NAMALWA (cell line): ENCODE results near the gene ADISSP.

Experiments
- DNase-seq: peaks from one replicate; pipeline ENCODE4 v3.0.0-alpha.2; 2015; ENCODE audit warnings: low spot score

The ADISSP gene

GRCh38 chr20:3738111-3739053 lies 29.2 kb downstream of the ADISSP start:
- no peak for DNase-seq

DNA sequence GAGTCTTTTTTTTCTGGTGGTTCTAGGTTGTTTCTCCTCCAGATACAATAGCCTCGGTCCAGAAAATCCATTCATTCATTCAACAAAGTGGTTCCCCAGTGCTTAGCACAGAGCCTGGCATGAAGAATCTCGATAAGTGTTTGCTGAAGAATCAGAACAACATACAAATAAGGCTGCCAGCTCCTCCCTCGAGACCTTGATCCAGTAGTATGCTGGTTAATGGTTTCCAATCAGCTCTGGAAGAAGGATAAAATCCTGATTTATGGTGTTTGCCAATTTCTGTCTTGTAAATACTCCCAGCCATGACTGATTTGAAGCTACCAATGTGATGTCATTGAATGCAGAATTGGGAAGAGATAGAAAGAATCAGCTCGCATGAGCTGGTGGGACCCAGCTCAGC lies 31.8 kb downstream of the ADISSP start:
- DNase-seq = no peak

DNA sequence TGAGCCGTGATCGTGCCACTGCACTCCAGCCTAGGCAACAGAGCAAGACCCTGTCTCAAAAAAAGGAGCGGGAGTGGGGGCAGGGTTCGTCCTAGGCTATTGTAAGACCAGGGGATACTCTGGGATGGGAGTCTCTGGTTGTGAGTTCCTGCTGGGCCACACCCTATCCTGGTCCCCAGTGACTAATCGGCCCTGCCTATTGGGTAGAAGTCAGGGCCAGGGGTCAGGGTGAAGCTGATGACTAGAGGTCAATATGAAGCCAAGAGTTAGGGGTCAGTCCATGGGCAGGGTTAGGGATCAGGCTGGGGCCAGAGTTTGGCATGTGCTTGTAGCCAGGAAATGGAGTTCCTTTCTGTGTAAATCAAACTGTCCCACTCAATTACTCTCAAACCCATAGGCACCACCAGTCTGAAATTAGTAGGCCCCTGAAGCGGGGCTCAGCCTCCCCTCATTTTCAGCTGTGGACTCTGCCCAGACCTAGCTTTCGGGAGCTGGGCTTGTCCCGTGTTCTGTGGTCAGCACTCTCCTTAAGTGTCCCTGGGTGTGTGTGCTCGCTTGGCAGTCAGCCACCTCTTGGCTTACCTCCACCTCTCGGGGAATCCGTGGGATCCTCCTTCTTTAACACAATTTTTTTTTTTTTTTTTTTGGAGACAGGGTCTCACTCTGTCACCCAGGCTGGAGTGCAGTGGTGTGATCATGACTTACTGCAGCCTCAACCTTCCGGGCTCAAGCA lies 33.3 kb downstream of the ADISSP start:
- no peak for DNase-seq

- DNase-seq = no peak
These were observed 34.2 kb downstream of the ADISSP start for GRCh38 chr20:3733119-3733995.

DNA sequence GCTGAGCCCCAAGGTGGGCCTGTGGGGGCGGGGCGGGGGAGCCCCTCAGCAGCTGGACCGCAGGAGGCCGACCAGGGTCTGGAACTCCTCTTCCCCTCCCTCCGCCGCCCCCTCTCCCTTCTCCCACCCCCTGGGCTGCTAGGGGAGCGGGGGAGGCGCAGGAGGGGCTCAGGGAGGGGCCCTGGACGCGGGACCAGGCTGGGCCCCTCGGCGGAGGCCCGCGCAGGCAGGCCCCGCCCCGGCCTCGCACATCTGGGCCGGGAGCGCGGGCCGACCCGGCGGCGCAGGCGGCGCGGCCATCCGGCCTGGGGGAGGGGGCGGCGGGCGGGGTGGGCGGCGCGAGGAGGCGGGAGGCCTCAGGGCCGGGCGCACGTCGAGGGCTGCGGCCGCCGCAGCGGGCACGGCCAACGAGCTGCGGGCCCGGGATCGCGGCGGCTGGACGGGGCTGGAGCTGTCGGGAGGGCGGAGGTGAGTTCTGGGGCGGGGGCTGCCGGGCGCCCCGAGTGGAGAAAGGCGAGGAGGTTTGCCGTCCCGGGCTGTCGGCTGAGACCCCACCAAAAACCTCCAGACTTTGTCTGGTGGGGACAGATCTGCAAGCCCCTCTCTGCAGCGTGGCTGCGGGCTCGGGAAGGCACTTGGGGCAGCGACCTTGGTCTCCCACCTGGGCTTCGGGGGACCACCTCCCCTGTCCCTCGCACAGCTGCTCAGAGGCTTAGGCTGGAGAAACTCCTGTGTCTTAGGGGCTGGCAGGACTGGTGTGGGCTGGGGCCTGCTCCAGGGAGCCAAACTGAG lies 35.0 kb downstream of the ADISSP start, which contains the start of gene HSPA12B:
TSS of gene HSPA12B (plus strand) at position 359 of the 792 bp plus-strand sequence. CDS start 5,990 bp downstream, outside the sequence.
- no peak for DNase-seq

GRCh38 chr20:3731944-3732326 lies 35.6 kb downstream of the ADISSP start:
- no peak for DNase-seq

DNA sequence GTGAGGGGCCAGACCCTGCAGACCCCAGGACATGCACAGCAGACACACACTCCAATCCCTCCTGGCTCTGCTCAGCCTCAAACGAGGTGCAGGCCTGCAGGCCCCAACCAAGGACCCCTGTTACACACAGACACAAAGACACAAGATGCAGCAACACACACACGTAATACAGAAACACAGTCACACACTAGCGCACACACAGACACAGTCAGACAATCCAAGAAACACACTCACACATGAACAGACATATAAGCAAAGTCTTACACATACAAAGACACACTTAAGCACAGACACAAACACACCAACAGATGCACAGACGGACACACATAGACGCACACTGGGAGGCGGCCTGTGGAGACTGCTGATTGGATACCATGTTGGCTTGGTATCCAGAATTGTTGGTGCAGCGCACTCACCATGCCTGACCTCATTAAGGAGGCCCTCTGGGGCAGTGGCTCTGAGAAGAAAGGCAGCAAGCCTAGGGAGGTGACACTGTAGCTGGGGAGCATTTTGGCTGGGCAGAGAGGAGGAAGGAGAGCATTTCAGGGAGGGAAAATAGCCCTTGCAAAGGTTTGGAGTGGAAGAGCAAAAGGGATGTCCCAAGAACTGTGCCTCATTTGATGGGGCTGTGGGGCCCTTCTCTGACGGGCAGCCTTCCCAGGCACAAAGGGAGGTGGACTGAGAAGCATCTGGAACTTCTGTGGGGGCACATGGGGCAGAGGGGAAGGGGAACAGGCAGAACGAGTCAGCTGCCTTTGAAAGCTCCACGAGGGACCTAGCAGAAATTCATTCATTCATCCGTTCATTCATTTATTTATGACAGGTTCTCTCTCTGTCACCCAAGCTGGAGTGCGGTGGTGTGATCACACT lies 36.5 kb downstream of the ADISSP start:
- no peak for DNase-seq

DNA sequence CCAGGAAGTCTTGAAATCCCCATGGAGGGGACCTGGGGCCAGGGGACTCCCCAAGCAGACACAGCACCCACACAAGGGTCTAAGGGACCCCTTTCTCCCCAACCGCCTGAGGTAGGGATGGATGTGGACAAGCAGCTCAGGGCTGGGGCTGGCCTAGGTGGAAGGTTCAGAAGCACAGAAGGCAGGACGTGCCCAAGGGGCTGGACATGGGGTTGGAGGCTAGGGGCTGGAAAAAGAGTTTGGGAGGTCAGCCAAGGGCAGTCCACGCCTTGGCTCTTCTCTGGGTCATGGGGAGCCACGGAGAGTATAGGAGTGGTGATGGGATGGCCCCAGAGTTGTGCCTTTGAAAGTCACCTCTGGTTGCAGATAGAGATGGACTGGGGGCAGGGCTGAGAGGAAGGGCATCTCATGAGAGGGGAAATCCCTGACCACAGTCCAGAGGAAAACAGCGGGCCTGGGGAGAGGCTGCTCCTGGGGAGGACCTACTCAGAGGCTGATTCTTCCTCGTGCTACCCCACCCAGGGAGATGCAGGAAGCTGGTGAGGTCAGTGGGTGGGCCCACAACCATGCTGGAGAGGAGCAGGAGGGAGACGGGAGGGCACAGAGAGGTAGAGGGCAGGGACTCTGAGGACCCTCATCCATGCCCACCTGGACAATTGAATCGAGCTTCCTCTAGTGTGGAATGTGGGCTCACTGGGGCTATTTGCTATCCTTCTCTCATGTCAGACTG lies 37.6 kb downstream of the ADISSP start:
- DNase-seq = no peak

- DNase-seq = no peak
These were observed 38.2 kb downstream of the ADISSP start for GRCh38 chr20:3729378-3729777.

DNA sequence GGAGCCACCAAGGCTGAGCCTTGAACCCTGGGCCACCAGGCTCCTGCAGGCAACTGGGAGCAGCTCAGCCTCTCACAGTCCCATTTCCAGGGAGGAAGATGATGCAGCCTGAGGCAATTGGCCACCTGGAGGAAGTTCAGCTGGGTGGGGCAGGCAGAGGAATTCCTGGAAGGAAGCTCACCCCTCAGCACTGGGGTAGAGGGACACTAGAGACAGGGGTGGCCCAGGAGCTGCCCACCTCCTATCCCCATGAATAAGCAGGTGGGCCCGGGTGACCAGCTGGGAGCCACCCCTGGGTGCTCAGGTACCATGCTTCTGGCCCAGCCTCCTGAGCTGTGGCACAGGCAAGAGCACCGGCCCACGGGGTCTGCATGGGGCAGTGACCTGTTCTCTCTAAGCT lies 38.7 kb downstream of the ADISSP start:
- no peak for DNase-seq

DNA sequence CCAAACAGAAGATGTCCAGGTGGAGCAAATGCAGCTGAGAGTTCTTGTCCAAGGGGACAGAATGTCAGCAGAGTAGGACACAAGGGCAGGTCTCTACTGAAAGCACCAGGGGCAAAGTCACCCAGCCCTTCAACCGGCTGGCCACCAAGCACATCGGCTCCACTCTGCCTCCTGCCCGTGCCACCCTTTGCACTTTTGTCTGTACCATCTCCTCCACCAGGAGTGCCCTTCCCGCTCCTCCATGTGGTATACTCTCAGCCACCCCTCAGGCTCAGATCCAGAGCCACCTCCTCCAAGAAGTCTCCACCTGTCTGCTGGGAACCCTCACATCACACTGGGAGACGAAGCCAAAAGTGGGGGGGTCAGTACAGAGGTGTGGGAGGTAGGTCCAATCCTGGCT lies 39.2 kb downstream of the ADISSP start:
- DNase-seq = no peak

DNA sequence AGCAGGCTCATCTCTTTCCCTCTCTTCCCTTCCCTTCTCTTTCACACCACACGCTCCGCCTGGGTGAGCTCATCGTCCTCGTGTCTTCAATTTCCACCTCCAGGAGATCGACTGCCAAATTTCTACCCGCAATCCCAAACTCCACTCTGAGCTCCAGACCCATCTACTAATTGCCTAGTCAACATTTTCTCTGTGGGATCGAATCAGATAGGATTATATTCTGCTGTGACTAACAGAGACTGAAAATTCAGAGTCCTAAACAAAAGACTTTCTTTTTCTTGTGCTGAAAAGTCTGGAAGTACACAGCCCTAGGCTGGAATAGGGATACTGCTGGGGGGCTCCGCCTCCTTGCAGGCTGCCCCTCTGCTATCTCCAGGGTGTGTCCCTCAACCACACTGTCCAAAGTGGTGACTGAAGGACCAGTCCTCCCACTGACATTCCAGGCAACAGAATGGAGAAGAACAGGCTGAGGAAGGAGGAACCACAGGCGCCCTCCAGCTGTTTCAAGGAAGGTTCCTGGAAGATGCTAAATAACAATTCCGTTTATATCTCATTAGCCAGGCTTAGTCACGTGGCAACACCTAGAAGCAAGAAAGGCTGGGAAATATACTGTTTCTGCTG lies 40.0 kb downstream of the ADISSP start:
- DNase-seq = no peak

DNA sequence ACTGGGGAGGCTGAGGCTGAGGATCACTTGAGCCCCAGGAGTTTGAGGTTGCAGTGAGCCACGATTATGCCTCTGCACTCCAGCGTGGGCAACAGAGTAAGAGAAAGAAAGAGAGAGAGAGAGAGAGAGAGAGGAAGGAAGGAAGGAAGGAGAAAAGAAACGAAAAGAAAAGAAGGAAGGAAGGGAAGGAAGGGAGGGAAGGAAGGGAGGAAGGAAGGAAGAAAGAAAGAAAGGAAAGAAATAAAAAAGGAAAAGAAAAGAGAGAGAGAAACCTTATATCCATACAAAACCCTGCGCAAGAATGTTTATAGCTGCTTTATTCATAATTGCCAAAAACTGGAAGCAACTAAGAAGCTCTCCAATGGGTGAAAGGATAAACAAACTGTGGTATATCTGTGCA lies 43.2 kb downstream of the ADISSP start:
- DNase-seq = no peak

DNA sequence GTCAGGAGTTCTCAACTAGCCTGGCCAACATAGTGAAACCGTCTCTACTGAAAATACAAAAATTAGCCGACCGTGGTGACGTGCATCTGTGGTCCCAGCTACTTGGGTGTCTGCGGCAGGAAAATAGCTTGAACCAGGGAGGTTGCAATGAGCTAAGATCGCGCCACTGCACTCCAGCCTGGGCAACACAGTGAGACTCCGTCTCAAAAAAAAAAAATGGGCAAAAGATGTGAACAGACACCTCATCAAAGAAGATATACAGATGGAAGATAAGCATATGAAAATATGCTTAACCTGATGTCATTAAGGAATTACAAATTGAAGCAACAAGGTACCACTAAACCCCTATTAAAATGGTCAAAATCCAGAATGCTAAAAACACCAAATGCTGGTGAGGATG lies 44.3 kb downstream of the ADISSP start:
- DNase-seq = no peak

- no peak for DNase-seq
These were observed 45.6 kb downstream of the ADISSP start for GRCh38 chr20:3721912-3722311.

DNA sequence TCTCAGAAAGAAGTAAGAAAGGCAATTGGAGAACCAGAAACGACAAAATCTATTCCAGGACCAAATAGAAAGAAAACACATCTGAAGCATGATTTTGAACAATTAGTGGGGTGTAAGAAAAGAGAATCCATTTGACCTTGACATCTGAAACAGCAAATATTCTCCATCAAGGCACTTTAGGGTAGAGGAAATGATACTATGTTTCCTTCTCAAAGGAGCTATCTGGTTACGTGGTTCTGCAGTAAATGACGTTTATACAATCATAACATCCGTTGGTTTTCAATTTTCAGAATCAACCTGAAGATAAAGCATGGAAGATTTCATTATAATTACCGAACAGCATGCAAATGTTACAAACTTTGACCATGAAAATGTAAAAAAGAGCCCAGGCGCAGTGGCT lies 46.9 kb downstream of the ADISSP start:
- DNase-seq = no peak

GRCh38 chr20:3720068-3720467 lies 47.5 kb downstream of the ADISSP start:
- no peak for DNase-seq

GRCh38 chr20:3719046-3719445 lies 48.5 kb downstream of the ADISSP start:
- DNase-seq = no peak

DNA sequence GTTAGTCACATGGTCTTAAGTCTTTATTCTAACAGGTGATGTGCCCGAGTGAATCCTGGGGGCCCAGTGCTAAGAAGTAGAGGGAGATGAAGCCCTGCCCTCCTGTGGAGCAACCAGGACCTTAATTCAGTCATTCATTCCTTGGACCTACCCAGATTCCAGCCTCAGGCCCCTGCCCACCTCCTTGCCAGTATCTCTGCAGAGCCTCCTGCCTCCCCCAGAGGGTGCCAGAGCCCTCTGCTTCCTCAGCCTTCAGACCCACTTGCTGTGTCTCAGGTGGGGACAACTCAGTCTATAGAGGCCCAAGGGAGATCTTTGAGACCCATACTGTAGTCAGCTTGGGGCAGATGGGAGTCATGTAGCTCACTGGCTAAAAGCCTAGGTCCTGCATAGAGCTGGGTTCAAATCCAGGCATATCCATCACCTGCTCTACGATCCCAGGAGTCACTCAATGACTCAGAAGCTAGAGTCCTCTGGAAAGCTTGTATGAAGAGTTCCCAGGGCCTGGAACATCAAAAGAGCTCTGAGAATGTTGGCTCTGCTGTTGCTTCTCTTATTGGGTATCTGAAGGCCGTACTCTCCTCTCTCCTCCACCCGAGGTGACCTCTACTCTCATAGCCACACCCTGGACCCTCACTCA lies 51.2 kb downstream of the ADISSP start:
- DNase-seq = peak; percentile 79
